ENCODE results near the gene ZNF497. TPM values are rescaled to one million over a fixed set of nuclear protein-coding genes. Genes with fewer than 3 reads are reported as not detected.

ZNF497 gene
- total and polyA plus RNA-seq, 2 of the 8 experiments (the other 6 are each of a cell fraction or from before 2014, with no cell fraction given), result 0.93 to 1.4 TPM

DNA sequence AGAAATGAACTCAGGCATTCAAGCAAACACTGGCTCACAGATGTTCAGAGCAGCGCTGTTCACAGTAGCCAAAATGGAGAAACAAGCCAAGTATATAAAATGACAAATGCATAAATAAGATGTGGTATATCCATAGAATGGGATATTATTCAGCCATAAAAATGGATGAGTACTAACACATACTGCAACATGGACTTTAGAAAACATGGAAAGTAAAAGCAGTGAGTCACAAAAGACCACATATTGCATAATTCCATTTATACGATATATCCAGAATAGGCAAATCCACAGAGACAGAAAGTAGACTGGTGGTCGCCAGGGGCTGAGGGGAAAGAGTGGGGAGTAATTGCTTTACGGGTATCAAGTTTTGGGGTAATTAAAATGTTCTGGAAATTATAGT is 11.6 kb upstream of the ZNF497 start (continued):
- TF ChIP-seq, protein P1, sequence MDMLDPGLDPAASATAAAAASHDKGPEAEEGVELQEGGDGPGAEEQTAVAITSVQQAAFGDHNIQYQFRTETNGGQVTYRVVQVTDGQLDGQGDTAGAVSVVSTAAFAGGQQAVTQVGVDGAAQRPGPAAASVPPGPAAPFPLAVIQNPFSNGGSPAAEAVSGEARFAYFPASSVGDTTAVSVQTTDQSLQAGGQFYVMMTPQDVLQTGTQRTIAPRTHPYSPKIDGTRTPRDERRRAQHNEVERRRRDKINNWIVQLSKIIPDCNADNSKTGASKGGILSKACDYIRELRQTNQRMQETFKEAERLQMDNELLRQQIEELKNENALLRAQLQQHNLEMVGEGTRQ (IDR thresholded peaks at IDR 0.05; ENCODE audit: low read length), result no peak
- TF ChIP-seq BACH1 (IDR thresholded peaks at IDR 0.05; ENCODE audit: low read length) (no peak), CTBP2 (IDR thresholded peaks at IDR 0.05; ENCODE audit: borderline replicate concordance, insufficient read depth, insufficient read length, low read length) (no peak)

Measured in H1 (cell line).